K562 treated with DMSO at 1 percent for 48 hours (cell line): ENCODE results near the gene ABI1. TPM values are rescaled to one million over a fixed set of nuclear protein-coding genes. Genes with fewer than 3 reads are reported as not detected.

Experiments
- total RNA-seq: library from RNA; unstranded; fragments of 300-600 nt; gene quantifications from 2 replicates; pipeline ENCODE4 v1.2.3, GENCODE V29; 2022; ENCODE audit warnings: low replicate concordance; ENCODE audit errors: extremely low read depth

ABI1 gene
- not detected in 2 replicates for total RNA-seq

DNA sequence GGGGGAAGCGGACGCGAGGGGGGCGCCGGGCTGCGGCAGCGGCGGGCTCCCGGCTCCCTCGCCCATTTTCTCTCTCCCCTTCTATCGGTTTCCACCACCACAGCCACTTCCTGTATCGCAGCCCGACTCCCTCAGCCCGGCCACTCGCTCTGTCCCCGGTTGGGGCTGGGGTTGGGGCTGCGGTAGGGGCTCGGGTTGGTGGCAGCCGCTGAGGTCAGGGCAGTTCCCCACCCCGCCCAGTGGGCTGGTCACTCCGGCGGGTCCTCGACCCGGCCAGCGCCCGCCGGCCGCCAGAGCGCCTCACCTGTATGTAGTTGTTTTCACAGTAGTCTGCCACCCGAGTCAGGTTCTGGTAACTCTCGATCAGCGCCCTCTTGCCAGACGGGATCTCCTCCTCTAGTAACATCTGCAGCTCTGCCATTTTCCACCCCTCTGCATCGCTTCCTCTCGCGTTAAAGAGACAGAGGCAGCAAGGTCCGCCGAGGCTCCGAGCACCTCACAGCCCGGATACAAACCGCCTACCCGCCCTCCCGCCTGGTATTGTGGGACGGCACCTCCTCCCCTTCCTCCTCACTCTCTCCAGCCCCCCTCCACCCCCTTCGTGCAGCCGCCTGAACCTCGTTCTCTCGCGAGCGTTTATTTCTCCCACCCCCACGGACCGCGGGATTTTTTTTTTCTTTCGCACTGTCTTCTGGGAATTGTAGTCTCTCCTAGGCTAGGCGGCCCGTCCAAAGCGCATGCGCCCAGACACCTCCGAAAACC, at the start of gene ABI1:
ABI1 (minus strand) TSS at position 516 of the 762 bp plus-strand sequence; CDS start at position 421, 95 bp downstream.

DNA sequence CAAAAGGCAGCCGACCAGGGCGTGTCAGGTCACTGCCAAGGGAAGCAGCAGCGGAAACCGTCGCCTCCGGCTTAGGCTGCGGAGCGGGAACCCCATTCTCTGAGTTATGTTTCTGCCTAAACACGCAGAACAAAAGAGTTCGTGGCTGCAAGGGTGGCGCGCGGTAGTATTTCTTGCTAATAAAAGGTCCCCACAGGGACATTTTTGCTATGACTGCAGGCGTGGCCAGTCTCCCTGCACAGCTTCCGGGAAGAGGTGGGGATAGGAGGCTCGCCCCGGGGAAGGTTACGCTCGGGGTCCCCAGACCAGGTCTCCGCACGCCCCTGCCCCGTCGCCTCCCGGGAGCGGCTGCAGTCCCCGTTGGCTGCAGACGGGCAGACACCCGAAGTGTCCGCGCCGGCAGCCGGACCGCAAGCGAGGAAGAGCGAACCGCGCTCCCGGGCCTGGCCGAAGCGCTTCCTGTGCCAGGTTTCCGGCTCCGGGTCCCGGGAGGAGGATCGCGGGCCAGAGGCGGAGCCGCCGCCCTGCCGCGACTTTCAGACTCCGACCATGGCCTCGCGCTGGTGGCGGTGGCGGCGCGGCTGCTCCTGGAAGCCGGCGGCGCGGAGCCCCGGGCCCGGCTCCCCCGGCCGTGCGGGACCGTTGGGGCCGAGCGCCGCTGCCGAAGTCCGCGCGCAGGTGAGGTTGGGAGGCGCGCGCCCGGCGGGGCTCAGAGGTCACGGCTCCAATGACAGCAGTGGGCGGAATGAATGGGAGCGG, 163.4 kb downstream of the ABI1 start, which contains the start of gene PDSS1:
PDSS1 (plus strand) TSS at position 539 of the 759 bp plus-strand sequence; CDS start at position 550, 11 bp downstream.

Other genes with a start within 250 kb of the ABI1 start
- gene PDSS1, start 163.3 kb downstream of the ABI1 start, total RNA-seq: not detected in 2 replicates
- not detected in 2 replicates for gene ANKRD26, start 239.5 kb upstream of the ABI1 start, total RNA-seq